HepG2 (cell line): ENCODE results near the gene PLCB1. TPM values are rescaled to one million over a fixed set of nuclear protein-coding genes. Genes with fewer than 3 reads are reported as not detected.

Experiments used
- BATF2 ChIP-seq: sonication (generic); formaldehyde crosslinking; IDR thresholded peaks from 2 replicates; pipeline ENCODE4 v1.8.0; 2022; ENCODE audit warnings: mild to moderate bottlenecking, missing genetic modification reagents, moderate library complexity
- CENPX ChIP-seq: sonication (generic); formaldehyde crosslinking; IDR thresholded peaks from 2 replicates; pipeline ENCODE4 v1.9.0; 2021; ENCODE audit warnings: mild to moderate bottlenecking, missing genetic modification reagents, moderate library complexity
- HDAC1 ChIP-seq: sonication (generic); formaldehyde crosslinking; IDR thresholded peaks from 2 replicates; pipeline ENCODE4 v1.5.1; 2020; ENCODE audit warnings: mild to moderate bottlenecking, missing genetic modification reagents
- HMGXB3 ChIP-seq: sonication (generic); formaldehyde crosslinking; IDR thresholded peaks from 2 replicates; pipeline ENCODE4 v1.4.0; 2020; ENCODE audit warnings: missing genetic modification reagents, borderline replicate concordance
- MLLT10 ChIP-seq: sonication (generic); formaldehyde crosslinking; IDR thresholded peaks from 2 replicates; pipeline ENCODE4 v1.4.0; 2020; ENCODE audit warnings: missing genetic modification reagents
- PPARG ChIP-seq: conservative IDR thresholded peaks from 2 replicates; pipeline ENCODE4 v1.6.1; 2016; ENCODE audit warnings: missing biosample characterization, missing genetic modification reagents
- REL ChIP-seq: sonication (generic); formaldehyde crosslinking; conservative IDR thresholded peaks from 2 replicates; pipeline ENCODE4 v1.8.0; 2022; ENCODE audit warnings: mild to moderate bottlenecking, missing genetic modification reagents, moderate library complexity
- RERE ChIP-seq: IDR thresholded peaks from 2 replicates; pipeline ENCODE4 v1.6.1; 2016; ENCODE audit warnings: low read depth, missing genetic modification reagents, missing compliant biosample characterization
- RFXANK ChIP-seq: IDR thresholded peaks from 2 replicates; pipeline ENCODE4 v1.6.1; 2016
- ZBTB3 ChIP-seq: sonication (generic); formaldehyde crosslinking; IDR thresholded peaks from 2 replicates; pipeline ENCODE4 v1.4.0; 2020; ENCODE audit warnings: low read depth, mild to moderate bottlenecking, moderate library complexity, missing genetic modification reagents, borderline replicate concordance
- ZNF232 ChIP-seq: sonication (generic); formaldehyde crosslinking; IDR thresholded peaks from 2 replicates; pipeline ENCODE4 v1.4.0; 2020; ENCODE audit warnings: missing genetic modification reagents, borderline replicate concordance
- ZNF234 ChIP-seq: sonication (generic); formaldehyde crosslinking; conservative IDR thresholded peaks from 2 replicates; pipeline ENCODE4 v1.5.1; 2020; ENCODE audit warnings: mild to moderate bottlenecking, missing genetic modification reagents
- ZNF276 ChIP-seq: sonication (generic); formaldehyde crosslinking; IDR thresholded peaks from 2 replicates; pipeline ENCODE4 v1.4.0; 2020; ENCODE audit warnings: mild to moderate bottlenecking, low read depth, missing genetic modification reagents
- ZNF546 ChIP-seq: sonication (generic); formaldehyde crosslinking; conservative IDR thresholded peaks from 2 replicates; pipeline ENCODE4 v1.8.1; 2023; ENCODE audit warnings: mild to moderate bottlenecking, missing genetic modification reagents
- ZNF570 ChIP-seq: sonication (generic); formaldehyde crosslinking; IDR thresholded peaks from 2 replicates; pipeline ENCODE4 v1.4.0; 2020; ENCODE audit warnings: mild to moderate bottlenecking, missing genetic modification reagents, borderline replicate concordance
- polyA plus RNA-seq, 8 experiments: library from polyadenylated mRNA; depleted of rRNA in 3 of 8; stranded (reverse) in 7 of 8; unstranded in 1 of 8; fragments of >200 nt; fragmentation: Illumina TruSeq in 4 of 8; extraction: Trizol in 4 of 8; gene quantifications; 2 replicates each; pipeline versions ENCODE4 v1.2.1 to v1.2.3, GENCODE V29; 2011 to 2016; ENCODE audit warnings: low read depth in 4 of 8, missing spikeins in 1 of 8, mixed read lengths in 1 of 8; ENCODE audit not compliant: insufficient read depth in 1 of 8
- total RNA-seq, 5 experiments: library from RNA; depleted of rRNA; stranded (reverse); fragments of >200 nt; fragmentation: Illumina TruSeq; extraction: Trizol; gene quantifications; 2 replicates each; pipeline ENCODE4 v1.2.3, GENCODE V29; 2016; ENCODE audit warnings: low read depth in 1 of 5

PLCB1 gene
- total and polyA plus RNA-seq, 2 of the 13 experiments (the other 11 are each of a cell fraction or from before 2014, with no cell fraction given), result 42.4 to 55.9 TPM

- TF ChIP-seq HMGXB3 (peak; percentile 87), CENPX (CRISPR knock-in tag) (no peak), ZNF234 (CRISPR knock-in tag) (no peak), RFXANK (CRISPR knock-in tag) (no peak; the same call in 1 of the 2 replicates), ZNF570 (CRISPR knock-in tag) (no peak), PPARG (CRISPR knock-in tag) (no peak; the same call in 1 of the 2 replicates), MLLT10 (CRISPR knock-in tag) (no peak), ZBTB3 (CRISPR knock-in tag) (no peak), BATF2 (no peak), HDAC1 (peak; percentile 66; the same call in 1 of the 2 replicates), RERE (CRISPR knock-in tag) (no peak), ZNF276 (CRISPR knock-in tag) (no peak), ZNF232 (CRISPR knock-in tag) (no peak), REL (CRISPR knock-in tag) (0 out of 2 replicates have a peak, but pooled peaks have one; percentile 52), ZNF546 (no peak)
Measured at GRCh38 chr20:8131598-8132483, at the start of gene PLCB1 (continued).
